Hepatocyte (in vitro differentiated cells): ENCODE data around the gene MTX1. TPM values are rescaled to one million over a fixed set of nuclear protein-coding genes. Genes with fewer than 3 reads are reported as not detected.

ENCODE experiments used
- DNase-seq: peaks from one replicate; pipeline ENCODE4 v3.0.0-alpha.2; 2016; ENCODE audit warnings: low spot score
- H2AFZ ChIP-seq: fragments of 200-600 bp; sonication (generic); 2 replicates; pipeline ENCODE4 v1.6.0; 2016; ENCODE audit warnings: antibody characterized with exemption, mild to moderate bottlenecking
- H3K27ac ChIP-seq: fragments of 200-600 bp; sonication (generic); 2 replicates; pipeline ENCODE4 v1.5.1; 2016; ENCODE audit warnings: mild to moderate bottlenecking
- H3K27me3 ChIP-seq: fragments of 200-600 bp; sonication (generic); 2 replicates; pipeline ENCODE4 v1.6.1; 2016
- H3K36me3 ChIP-seq: fragments of 200-600 bp; sonication (generic); replicated peaks from 2 replicates; pipeline ENCODE4 v1.5.1; 2016; ENCODE audit warnings: low read depth; ENCODE audit not compliant: insufficient read depth
- H3K4me1 ChIP-seq: fragments of 200-600 bp; sonication (generic); 2 replicates; pipeline ENCODE4 v1.5.1; 2016; ENCODE audit warnings: mild to moderate bottlenecking, moderate library complexity; ENCODE audit not compliant: insufficient read depth
- H3K4me2 ChIP-seq: fragments of 200-600 bp; sonication (generic); 2 replicates; pipeline ENCODE4 v1.6.0; 2016
- H3K4me3 ChIP-seq: fragments of 200-600 bp; sonication (generic); 2 replicates; pipeline ENCODE4 v1.5.1; 2016; ENCODE audit warnings: mild to moderate bottlenecking
- H3K79me2 ChIP-seq: fragments of 200-600 bp; sonication (generic); 2 replicates; pipeline ENCODE4 v1.6.0; 2017; ENCODE audit warnings: mild to moderate bottlenecking
- H3K9me2 ChIP-seq: fragments of 200-600 bp; sonication (generic); replicated peaks from 2 replicates; pipeline ENCODE4 v1.6.0; 2017; ENCODE audit warnings: mild to moderate bottlenecking; ENCODE audit not compliant: insufficient read depth
- H3K9me3 ChIP-seq: fragments of 200-600 bp; sonication (generic); 2 replicates; pipeline ENCODE4 v1.5.1; 2016; ENCODE audit warnings: low read depth, mild to moderate bottlenecking
- H4K20me1 ChIP-seq: fragments of 200-600 bp; sonication (generic); 2 replicates; pipeline ENCODE4 v1.6.0; 2016; ENCODE audit warnings: mild to moderate bottlenecking; ENCODE audit not compliant: insufficient read depth, poor library complexity, severe bottlenecking
- CTCF ChIP-seq: fragments of 200-600 bp; sonication (generic); IDR thresholded peaks from 2 replicates; pipeline ENCODE4 v1.5.1; 2016; ENCODE audit warnings: antibody characterized with exemption, mild to moderate bottlenecking; ENCODE audit not compliant: poor library complexity
- EZH2 ChIP-seq: fragments of 200-600 bp; sonication (generic); IDR thresholded peaks from 2 replicates; pipeline ENCODE4 v1.6.1; 2016; ENCODE audit warnings: antibody characterized with exemption, mild to moderate bottlenecking, borderline replicate concordance
- EZH2phosphoT487 ChIP-seq: fragments of 200-600 bp; sonication (generic); IDR thresholded peaks from one replicate; pipeline ENCODE4 v1.6.1; 2018; ENCODE audit warnings: antibody characterized with exemption, mild to moderate bottlenecking, low read depth, moderate library complexity; ENCODE audit not compliant: unreplicated experiment, severe bottlenecking
- WGBS: methylation state at CpG from one replicate; pipeline ENCODE4 v1.1.6; 2016; ENCODE audit warnings: low lambda C conversion rate; ENCODE audit errors: missing lambda C conversion rate; 5-methylcytosine and 5-hydroxymethylcytosine counted together
- polyA plus RNA-seq: library from polyadenylated mRNA; unstranded; fragments of >200 nt; fragmentation: Nextera tagmentation; extraction: Ambion mirVana; gene quantifications from 2 replicates; pipeline ENCODE4 v1.2.1, GENCODE V29; 2016
- total RNA-seq: library from RNA; depleted of rRNA; stranded (reverse); fragments of >200 nt; gene quantifications from 2 replicates; pipeline ENCODE4 v1.2.3, GENCODE V29; 2014

Gene MTX1
- total and polyA plus RNA-seq, 2 experiments from 2014 or later: 42.1 to 78.2 TPM

GRCh38 chr1:155254714-155255242 is 46.3 kb downstream of the MTX1 start:
- Histone ChIP-seq H3K27ac (peak overlapping the region; percentile 97), H4K20me1 (no peaks in the 10 kb centered on the region), H3K4me2 (peak overlapping the region; percentile 100), H3K4me1 (peaks cover 27% of the 10 kb centered on the region), H2AFZ (peak overlapping the region; percentile 58), H3K79me2 (peaks cover 30% of the 10 kb centered on the region), H3K27me3 (no peaks in the 10 kb centered on the region), H3K4me3 (peak overlapping the region; percentile 46), H3K9me2 (no peaks in the 10 kb centered on the region), H3K36me3 (no peaks in the 10 kb centered on the region), H3K9me3 (no peaks in the 10 kb centered on the region)
- TF ChIP-seq EZH2phosphoT487: no peak
- TF ChIP-seq CTCF: no peak
- TF ChIP-seq EZH2: no peak
- 14% methylated on average over 13 of the region's 35 CpGs for WGBS
- no peak for DNase-seq

DNA sequence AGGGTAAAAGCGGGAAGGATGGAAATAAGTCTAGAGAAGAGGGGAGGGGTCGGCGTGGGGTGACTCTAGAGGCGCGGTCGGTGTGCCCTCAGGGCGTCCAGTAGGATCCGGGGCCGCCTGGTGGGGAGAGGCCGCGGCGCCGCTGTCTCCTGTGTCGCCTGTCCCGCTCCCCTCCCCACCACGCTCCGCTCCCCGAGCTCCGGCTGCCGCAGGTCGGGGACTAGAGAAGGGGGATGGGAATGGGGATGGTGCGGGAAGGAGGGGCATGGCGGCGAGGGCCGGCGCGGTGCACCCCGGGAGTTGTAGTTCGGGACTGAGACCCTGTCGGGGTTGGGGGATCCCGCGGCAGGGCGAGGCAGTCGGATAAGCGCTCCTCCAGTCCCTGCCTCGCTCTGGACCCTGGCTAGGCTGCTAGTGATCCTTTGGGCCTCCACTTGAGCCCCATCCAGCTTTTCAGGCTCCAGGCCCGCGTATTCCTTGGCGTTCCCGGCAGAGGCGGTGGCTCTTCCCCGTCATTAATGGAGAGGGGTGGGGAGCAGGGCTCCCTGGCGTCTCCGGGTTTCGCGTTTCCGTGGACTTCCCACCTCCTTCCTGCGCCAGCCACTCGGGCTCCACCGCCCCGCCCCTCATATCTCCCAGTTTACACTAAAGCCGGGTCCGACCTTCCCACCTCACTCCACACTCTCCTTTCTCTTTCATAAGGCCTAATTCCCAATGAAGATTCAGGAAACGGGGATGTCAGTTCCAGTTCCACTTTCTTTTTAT is 46.9 kb downstream of the MTX1 start, which contains the start of gene ENTREP3:
Gene ENTREP3 (minus strand): TSS at position 241 of the 765 bp plus-strand sequence. CDS start 606 bp downstream, outside the sequence.
- peaks cover 27% of the 10 kb centered on the region for H3K4me1 ChIP-seq
- no peaks in the 10 kb centered on the region for H3K9me3 ChIP-seq
- H4K20me1 ChIP-seq: no peaks in the 10 kb centered on the region
- peak within 1 kb of the TSS; percentile 100 for H3K4me2 ChIP-seq
- no peaks in the 10 kb centered on the region for H3K9me2 ChIP-seq
- H3K79me2 ChIP-seq: peaks cover 34% of the 10 kb centered on the region
- peak within 1 kb of the TSS; percentile 58 for H2AFZ ChIP-seq
- peak; percentile 93 for DNase-seq
- H3K27ac ChIP-seq: peak within 1 kb of the TSS; percentile 97
- TF ChIP-seq EZH2phosphoT487 (no peak), CTCF (no peak), EZH2 (no peak)
- no peaks in the 10 kb centered on the region for H3K36me3 ChIP-seq
- no peaks in the 10 kb centered on the region for H3K27me3 ChIP-seq
- 3% methylated on average over 28 of the region's 54 CpGs for WGBS
- peak within 1 kb of the TSS; percentile 46 for H3K4me3 ChIP-seq

DNA sequence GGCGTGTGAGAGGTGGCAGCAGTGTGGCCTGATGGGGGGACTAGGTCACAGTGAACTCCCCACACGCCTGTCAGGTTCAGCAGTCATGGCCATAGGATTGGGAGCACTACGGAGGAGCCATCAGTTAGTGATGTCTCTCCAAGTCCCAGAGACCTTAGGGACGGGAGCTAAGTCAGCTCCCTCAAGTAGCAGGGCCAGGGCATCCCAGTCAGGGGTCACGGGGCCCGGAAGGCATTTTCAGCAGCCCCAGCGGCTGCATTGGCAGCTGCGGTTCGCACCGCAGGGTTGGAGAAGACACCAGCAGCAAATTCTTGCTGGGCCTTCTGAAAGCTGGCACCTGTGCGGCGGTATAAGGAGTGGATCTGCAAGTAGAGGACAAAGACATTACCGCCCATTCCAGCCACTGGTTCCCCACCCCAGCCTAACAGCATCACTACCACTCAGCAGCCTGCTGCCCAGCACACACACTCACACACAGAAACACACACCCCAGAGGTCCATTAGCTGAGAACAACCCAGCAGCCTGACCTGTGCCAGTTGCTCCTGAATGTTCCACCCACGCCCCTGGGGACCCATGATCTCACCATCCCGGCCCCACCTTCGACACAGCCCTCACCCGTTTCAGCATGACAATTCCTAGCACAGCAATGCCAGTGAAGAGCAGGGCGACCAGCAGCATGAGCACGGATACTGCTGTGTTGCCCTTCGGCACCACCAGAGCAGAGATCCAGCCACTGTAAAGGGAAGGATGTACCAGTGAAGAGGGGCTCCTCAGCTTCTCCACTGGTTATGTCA is 47.8 kb downstream of the MTX1 start:
- peaks cover 42% of the 10 kb centered on the region for H3K79me2 ChIP-seq
- no peaks in the 10 kb centered on the region for H4K20me1 ChIP-seq
- no peaks in the 10 kb centered on the region for H3K36me3 ChIP-seq
- H3K9me2 ChIP-seq: no peaks in the 10 kb centered on the region
- peak overlapping the region; percentile 58 for H2AFZ ChIP-seq
- H3K4me1 ChIP-seq: peaks cover 26% of the 10 kb centered on the region
- H3K4me3 ChIP-seq: peak overlapping the region; percentile 46
- no peaks in the 10 kb centered on the region for H3K9me3 ChIP-seq
- H3K4me2 ChIP-seq: peak overlapping the region; percentile 100
- WGBS: 89% methylated on average over 20 of the region's 20 CpGs
- DNase-seq: no peak
- no peaks in the 10 kb centered on the region for H3K27me3 ChIP-seq
- TF ChIP-seq EZH2: no peak
- no peak for TF ChIP-seq EZH2phosphoT487
- TF ChIP-seq CTCF: no peak
- H3K27ac ChIP-seq: peak overlapping the region; percentile 97
